HEK293T (cell line): ENCODE measurements around the gene PRMT7.

Experiments
- ARNT ChIP-seq: fragments of 450-650 bp; IDR thresholded peaks from 2 replicates; pipeline ENCODE4 v1.6.1; 2017; ENCODE audit warnings: mild to moderate bottlenecking
- BHLHE40 ChIP-seq: fragments of 450-650 bp; IDR thresholded peaks from 2 replicates; pipeline ENCODE4 v1.6.1; 2016; ENCODE audit warnings: mild to moderate bottlenecking, moderate library complexity, borderline replicate concordance
- CTBP1 ChIP-seq: fragments of 450-650 bp; IDR thresholded peaks from 2 replicates; pipeline ENCODE4 v1.6.1; 2016; ENCODE audit warnings: borderline replicate concordance
- FOXA1 ChIP-seq: fragments of 450-650 bp; IDR thresholded peaks from 2 replicates; pipeline ENCODE4 v1.6.1; 2016; ENCODE audit warnings: mild to moderate bottlenecking
- FOXK2 ChIP-seq: fragments of 450-650 bp; IDR thresholded peaks from 2 replicates; pipeline ENCODE4 v1.6.1; 2016; ENCODE audit warnings: mild to moderate bottlenecking
- FOXM1 ChIP-seq: fragments of 450-650 bp; IDR thresholded peaks from 2 replicates; pipeline ENCODE4 v1.6.1; 2017; ENCODE audit warnings: mild to moderate bottlenecking, borderline replicate concordance
- HDGF ChIP-seq: fragments of 450-650 bp; IDR thresholded peaks from 2 replicates; pipeline ENCODE4 v1.6.1; 2017; ENCODE audit warnings: antibody characterized with exemption, borderline replicate concordance
- LEF1 ChIP-seq: fragments of 450-650 bp; IDR thresholded peaks from 2 replicates; pipeline ENCODE4 v1.6.1; 2017; ENCODE audit warnings: mild to moderate bottlenecking, borderline replicate concordance
- NFRKB ChIP-seq: fragments of 450-650 bp; IDR thresholded peaks from 2 replicates; pipeline ENCODE4 v1.6.1; 2016; ENCODE audit warnings: mild to moderate bottlenecking, moderate library complexity
- PKNOX1 ChIP-seq: fragments of 450-650 bp; IDR thresholded peaks from 2 replicates; pipeline ENCODE4 v1.6.1; 2016
- SUZ12 ChIP-seq: fragments of 450-650 bp; IDR thresholded peaks from 2 replicates; pipeline ENCODE4 v1.6.1; 2016; ENCODE audit warnings: mild to moderate bottlenecking
- ZNF384 ChIP-seq: fragments of 450-650 bp; IDR thresholded peaks from 2 replicates; pipeline ENCODE4 v1.6.1; 2016

DNA sequence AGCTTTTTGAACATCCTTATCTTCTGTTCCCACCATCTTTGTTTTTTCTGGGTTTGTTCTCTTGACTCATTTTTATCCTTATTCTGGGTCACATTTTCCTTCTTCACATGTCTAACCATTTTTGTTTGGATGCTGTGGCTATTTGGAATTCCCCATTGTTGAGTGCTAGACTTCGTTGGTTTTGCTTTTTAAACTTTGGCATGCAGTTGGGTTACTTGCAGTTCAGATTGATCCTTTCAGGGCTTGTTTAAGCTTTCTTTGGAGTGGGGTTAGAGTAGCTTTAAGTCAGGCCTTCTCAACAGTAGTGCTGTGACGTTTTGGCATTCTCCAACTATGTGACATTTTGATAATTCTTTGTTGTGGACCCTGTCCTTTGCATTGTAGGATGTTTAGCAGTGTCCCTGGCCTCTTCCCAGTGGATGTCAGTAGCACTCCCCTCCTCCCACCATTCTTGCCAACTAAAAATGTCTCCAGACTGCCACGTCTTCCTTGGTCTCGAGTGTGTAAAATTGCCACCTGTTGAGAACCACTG lies 21.1 kb downstream of the PRMT7 start:
- TF ChIP-seq NFRKB (no peak), FOXM1 (no peak), CTBP1 (no peak), ARNT (no peak), SUZ12 (no peak), LEF1 (no peak), FOXK2 (no peak), HDGF (no peak), FOXA1 (no peak), PKNOX1 (no peak), BHLHE40 (no peak), ZNF384 (no peak)
